HEK293 (cell line): Measurements from ENCODE around the gene NUDT6.

ENCODE experiments used
- CTCF ChIA-PET: fragments of 350-600 bp; formaldehyde crosslinking; extraction: SDS; loops from one replicate; lab custom pipeline; 2021; ENCODE audit warnings: antibody characterized with exemption; lab: Yijun Ruan, JAX
- POLR2A ChIA-PET: fragments of 300-600 bp; formaldehyde crosslinking; extraction: SDS; loops from one replicate; lab custom pipeline; 2020; ENCODE audit warnings: antibody characterized with exemption, inconsistent platforms; lab: Yijun Ruan, JAX
- H3K27ac ChIP-seq: fragments of 200-500 bp; sonication (Bioruptor generic); 2 replicates; pipeline ENCODE4 v1.5.1; 2014; ENCODE audit warnings: low read depth, low read length, control low read depth, inconsistent platforms; ENCODE audit errors: extremely low read depth
- H3K36me3 ChIP-seq, 2 experiments: fragments of 200-500 bp in 1 of 2; sonication (Bioruptor generic) in 1 of 2; 1 replicate in 1 of 2; 2 replicates in 1 of 2; pipeline ENCODE4 v1.5.1; 2014 to 2017; ENCODE audit warnings: inconsistent platforms in 2 of 2, low read length in 2 of 2; ENCODE audit not compliant: control insufficient read depth in 2 of 2, insufficient read depth in 1 of 2
- H3K4me1 ChIP-seq: fragments of 200-500 bp; sonication (Bioruptor generic); 2 replicates; pipeline ENCODE4 v1.5.1; 2014; ENCODE audit warnings: mild to moderate bottlenecking, low read length, inconsistent platforms; ENCODE audit not compliant: control insufficient read depth, insufficient read depth
- H3K4me3 ChIP-seq: 2 replicates; pipeline ENCODE4 v1.5.1; 2011; ENCODE audit warnings: low read depth, mild to moderate bottlenecking, control low read depth, low read length, moderate library complexity
- H3K9me3 ChIP-seq: fragments of 200-500 bp; sonication (Bioruptor generic); 2 replicates; pipeline ENCODE4 v1.5.1; 2014; ENCODE audit warnings: low read depth, low read length, inconsistent platforms; ENCODE audit not compliant: control insufficient read depth, insufficient read depth
- HOXA7 ChIP-seq: sonication (generic); formaldehyde crosslinking; IDR thresholded peaks from 2 replicates; pipeline ENCODE4 v1.8.1; 2022; ENCODE audit warnings: missing genetic modification reagents, borderline replicate concordance
- OVOL3 ChIP-seq: fragments of 450-650 bp; formaldehyde crosslinking; IDR thresholded peaks from 2 replicates; pipeline ENCODE4 v1.5.1; 2016; ENCODE audit warnings: missing biosample characterization, missing genetic modification characterization
- PRDM1 ChIP-seq: fragments of 450-650 bp; formaldehyde crosslinking; IDR thresholded peaks from 2 replicates; pipeline ENCODE4; 2016; ENCODE audit warnings: missing biosample characterization, missing genetic modification characterization
- RBAK ChIP-seq: fragments of 450-650 bp; formaldehyde crosslinking; IDR thresholded peaks from 2 replicates; pipeline ENCODE4 v1.5.1; 2016; ENCODE audit warnings: missing biosample characterization, missing genetic modification characterization
- SCRT2 ChIP-seq: fragments of 450-650 bp; formaldehyde crosslinking; IDR thresholded peaks from 2 replicates; pipeline ENCODE4 v1.5.1; 2016; ENCODE audit warnings: missing biosample characterization, missing genetic modification characterization
- SP2 ChIP-seq: fragments of 450-650 bp; formaldehyde crosslinking; IDR thresholded peaks from 2 replicates; pipeline ENCODE4 v1.5.1; 2016; ENCODE audit warnings: missing biosample characterization, missing genetic modification characterization
- ZBTB21 ChIP-seq: fragments of 450-650 bp; formaldehyde crosslinking; IDR thresholded peaks from 2 replicates; pipeline ENCODE4 v1.5.1; 2017; ENCODE audit warnings: missing biosample characterization, missing genetic modification characterization
- ZBTB8A ChIP-seq: fragments of 450-650 bp; formaldehyde crosslinking; IDR thresholded peaks from 2 replicates; pipeline ENCODE4 v1.5.1; 2016; ENCODE audit warnings: missing biosample characterization, missing genetic modification characterization
- ZNF121 ChIP-seq: fragments of 450-650 bp; formaldehyde crosslinking; IDR thresholded peaks from 2 replicates; pipeline ENCODE4 v1.5.1; 2016; ENCODE audit warnings: missing biosample characterization, missing genetic modification characterization
- ZNF140 ChIP-seq: fragments of 450-650 bp; formaldehyde crosslinking; IDR thresholded peaks from 2 replicates; pipeline ENCODE4 v1.5.1; 2016; ENCODE audit warnings: missing biosample characterization, missing genetic modification characterization
- ZNF18 ChIP-seq: fragments of 450-650 bp; formaldehyde crosslinking; IDR thresholded peaks from 2 replicates; pipeline ENCODE4 v1.5.1; 2016; ENCODE audit warnings: missing biosample characterization, missing genetic modification characterization
- ZNF311 ChIP-seq: fragments of 450-650 bp; formaldehyde crosslinking; IDR thresholded peaks from 2 replicates; pipeline ENCODE4 v1.5.1; 2017; ENCODE audit warnings: missing biosample characterization, missing genetic modification characterization, borderline replicate concordance
- ZNF324 ChIP-seq: fragments of 450-650 bp; formaldehyde crosslinking; IDR thresholded peaks from 2 replicates; pipeline ENCODE4 v1.5.1; 2016; ENCODE audit warnings: missing biosample characterization, missing genetic modification characterization
- ZNF341 ChIP-seq: fragments of 450-650 bp; formaldehyde crosslinking; IDR thresholded peaks from 2 replicates; pipeline ENCODE4; 2016; ENCODE audit warnings: low read depth, missing biosample characterization, missing genetic modification characterization
- ZNF398 ChIP-seq: fragments of 450-650 bp; formaldehyde crosslinking; IDR thresholded peaks from 2 replicates; pipeline ENCODE4 v1.5.1; 2017; ENCODE audit warnings: missing biosample characterization, missing genetic modification characterization
- ZNF571 ChIP-seq: fragments of 450-650 bp; formaldehyde crosslinking; IDR thresholded peaks from 2 replicates; pipeline ENCODE4 v1.5.0; 2017; ENCODE audit warnings: missing biosample characterization, missing genetic modification characterization
- ZNF626 ChIP-seq: fragments of 450-650 bp; sonication (Bioruptor Pico); formaldehyde crosslinking; IDR thresholded peaks from 2 replicates; pipeline ENCODE4 v1.5.1; 2018; ENCODE audit warnings: missing biosample characterization, missing genetic modification characterization, inconsistent platforms
- ZNF654 ChIP-seq: fragments of 450-650 bp; formaldehyde crosslinking; IDR thresholded peaks from 2 replicates; pipeline ENCODE4 v1.5.1; 2016; ENCODE audit warnings: low read depth, missing biosample characterization, missing genetic modification characterization
- ZNF660 ChIP-seq: fragments of 450-650 bp; IDR thresholded peaks from 2 replicates; pipeline ENCODE4 v1.5.1; 2018; ENCODE audit warnings: missing biosample characterization, mild to moderate bottlenecking, missing genetic modification characterization
- ZNF785 ChIP-seq: fragments of 450-650 bp; formaldehyde crosslinking; IDR thresholded peaks from 2 replicates; pipeline ENCODE4 v1.5.1; 2016; ENCODE audit warnings: missing biosample characterization, missing genetic modification characterization
- ZSCAN16 ChIP-seq: fragments of 450-650 bp; formaldehyde crosslinking; IDR thresholded peaks from 2 replicates; pipeline ENCODE4 v1.5.1; 2016; ENCODE audit warnings: missing biosample characterization, missing genetic modification characterization
- TF ChIP-seq, protein P1 (sequence below): fragments of 450-650 bp; formaldehyde crosslinking; IDR thresholded peaks from 2 replicates; pipeline ENCODE4 v1.5.1; 2016; ENCODE audit warnings: missing biosample characterization, missing genetic modification characterization, borderline replicate concordance

The NUDT6 gene

DNA sequence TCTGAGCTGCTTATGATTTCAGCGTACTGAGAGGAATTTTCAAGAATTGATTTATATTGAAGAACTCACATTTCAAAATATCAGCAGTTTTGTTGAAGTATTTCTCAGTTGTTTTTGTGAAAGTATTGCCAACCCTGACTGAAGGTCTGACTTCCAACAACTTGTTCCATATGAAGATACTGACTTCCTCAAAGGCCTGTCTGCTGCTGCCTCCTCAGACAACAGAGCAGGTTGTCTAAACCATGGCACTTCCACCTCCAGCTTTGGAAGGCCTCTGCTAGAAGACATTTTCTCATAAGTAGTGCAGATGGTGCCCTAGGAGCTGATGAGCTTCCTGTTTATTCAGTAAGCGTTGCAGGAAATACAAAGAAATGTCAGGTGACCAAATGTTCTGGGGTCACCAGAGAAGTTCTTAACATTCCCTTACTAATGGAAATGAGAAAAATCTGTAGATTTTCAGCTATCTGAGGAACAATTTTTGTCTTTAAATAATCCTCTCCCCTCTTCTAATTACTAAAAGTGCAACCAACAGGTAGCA, 67.0 kb downstream of the NUDT6 start:
- H3K27ac ChIP-seq: no peak overlapping the region
- no peak overlapping the region for H3K4me3 ChIP-seq
- no peaks in the 10 kb centered on the region for H3K36me3 ChIP-seq
- CTCF ChIA-PET: interaction anchor here (0.6 kb wide), 1 partner anchor 91 kb away, joined by 3 read pairs; no protein-coding TSS in a partner anchor
- H3K9me3 ChIP-seq: no peaks in the 10 kb centered on the region
- POLR2A ChIA-PET: no interaction called here
- H3K4me1 ChIP-seq: no peaks in the 10 kb centered on the region
- TF ChIP-seq ZNF18 (tag by site-specific recombination) (no peak), SCRT2 (tag by site-specific recombination) (0 out of 2 replicates have a peak, but pooled peaks have one; percentile 17), PRDM1 (tag by site-specific recombination) (0 out of 2 replicates have a peak, but pooled peaks have one; percentile 7)

- CTCF ChIA-PET: interaction anchor here (0.6 kb wide), 1 partner anchor 90 kb away, joined by 3 read pairs; no protein-coding TSS in a partner anchor
- TF ChIP-seq ZNF398 (tag by site-specific recombination) (no peak), ZNF140 (tag by site-specific recombination) (no peak), OVOL3 (tag by site-specific recombination) (no peak), ZNF311 (no peak), ZNF121 (no peak), HOXA7 (CRISPR knock-in tag) (no peak), ZNF626 (no peak), ZNF660 (tag by site-specific recombination) (no peak), ZNF341 (tag by site-specific recombination) (no peak), RBAK (no peak), ZNF785 (tag by site-specific recombination) (no peak), ZNF654 (tag by site-specific recombination) (no peak), ZNF571 (no peak), SP2 (no peak), ZBTB8A (tag by site-specific recombination) (no peak), ZNF324 (tag by site-specific recombination) (no peak), ZSCAN16 (tag by site-specific recombination) (no peak), ZBTB21 (tag by site-specific recombination) (no peak), SCRT2 (tag by site-specific recombination) (no peak)
- TF ChIP-seq, protein P1, sequence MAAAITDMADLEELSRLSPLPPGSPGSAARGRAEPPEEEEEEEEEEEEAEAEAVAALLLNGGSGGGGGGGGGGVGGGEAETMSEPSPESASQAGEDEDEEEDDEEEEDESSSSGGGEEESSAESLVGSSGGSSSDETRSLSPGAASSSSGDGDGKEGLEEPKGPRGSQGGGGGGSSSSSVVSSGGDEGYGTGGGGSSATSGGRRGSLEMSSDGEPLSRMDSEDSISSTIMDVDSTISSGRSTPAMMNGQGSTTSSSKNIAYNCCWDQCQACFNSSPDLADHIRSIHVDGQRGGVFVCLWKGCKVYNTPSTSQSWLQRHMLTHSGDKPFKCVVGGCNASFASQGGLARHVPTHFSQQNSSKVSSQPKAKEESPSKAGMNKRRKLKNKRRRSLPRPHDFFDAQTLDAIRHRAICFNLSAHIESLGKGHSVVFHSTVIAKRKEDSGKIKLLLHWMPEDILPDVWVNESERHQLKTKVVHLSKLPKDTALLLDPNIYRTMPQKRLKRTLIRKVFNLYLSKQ: no peak
- TF ChIP-seq, all 188 proteins: peak for 0
- no peaks in the 10 kb centered on the region for H3K36me3 ChIP-seq
- POLR2A ChIA-PET: no interaction called here
- no peak overlapping the region for H3K4me3 ChIP-seq
- no peaks in the 10 kb centered on the region for H3K9me3 ChIP-seq
- H3K4me1 ChIP-seq: no peaks in the 10 kb centered on the region
- H3K27ac ChIP-seq: no peak overlapping the region
These were observed 67.7 kb downstream of the NUDT6 start for GRCh38 chr4:122854447-122855352.
